Psoas muscle (tissue), 8 donors: ENCODE results near the gene BRD2. TPM values are rescaled to one million over a fixed set of nuclear protein-coding genes. Genes with fewer than 3 reads are reported as not detected.

ENCODE experiments used
- ATAC-seq, 4 donors: fragments of 200-7000 bp; cut with Tn5 transposase; one replicate each; pipeline ENCODE4 v1.9.1; 2020; ENCODE audit warnings: moderate library complexity in 3 of 4, mild to moderate bottlenecking in 2 of 4
- DNase-seq, 2 donors: peaks; one replicate each; pipeline ENCODE4 v3.0.0-alpha.2; 2020
- H3K27ac ChIP-seq: fragments of 200-600 bp; one replicate; pipeline ENCODE4 v1.8.0; 2022
- H3K27me3 ChIP-seq, 3 donors: fragments of 200-600 bp in 1 of 3; one replicate each; pipeline versions ENCODE4 v1.6.1 to v1.8.0; 2013 to 2022; ENCODE audit warnings: low read length in 2 of 3, mild to moderate bottlenecking in 2 of 3, moderate library complexity in 1 of 3; ENCODE audit not compliant: insufficient read depth in 3 of 3
- H3K36me3 ChIP-seq, 2 donors: fragments of 200-600 bp in 1 of 2; one replicate each; pipeline versions ENCODE4 v1.6.1 to v1.8.0; 2013 to 2022; ENCODE audit warnings: low read depth in 1 of 2, mild to moderate bottlenecking in 1 of 2, moderate library complexity in 1 of 2; ENCODE audit not compliant: insufficient read depth in 1 of 2
- H3K4me1 ChIP-seq: fragments of 200-600 bp; one replicate; pipeline ENCODE4 v1.8.0; 2022
- H3K4me3 ChIP-seq: fragments of 200-600 bp; one replicate; pipeline ENCODE4 v1.8.0; 2022; ENCODE audit warnings: mild to moderate bottlenecking
- H3K9me3 ChIP-seq: fragments of 200-600 bp; one replicate; pipeline ENCODE4 v1.8.0; 2022
- WGBS, 3 donors: extraction: QIAGEN DNeasy Blood & Tissue Kit; methylation state at CpG; one replicate each; pipeline versions ENCODE4 v1.1.6 to v1.1.7; 2013; 5-methylcytosine and 5-hydroxymethylcytosine counted together
- intact Hi-C, 2 donors: fragments of 100-400 bp; cut with DNase I; formaldehyde crosslinking; loops; one replicate each; pipeline versions ENCODE4 v1.11.0 to v1.14.2; 2022
- polyA plus RNA-seq, 3 donors: library from polyadenylated mRNA; stranded (reverse); fragments of 200-250 nt; gene quantifications; one replicate each; pipeline ENCODE4 v1.2.3, GENCODE V29; 2013
- total RNA-seq, 4 donors: library from RNA; stranded (reverse); fragmentation: NEBNext Ultra II Directional in 2 of 4; extraction: Animal tissue kit (Norgen Biotek cat#: 25700) in 2 of 4; gene quantifications; one replicate each; pipeline versions ENCODE4 v1.2.1 to v1.2.4, GENCODE V29; 2021 to 2023
- TF ChIP-seq, protein P1 (sequence below): fragments of 200-600 bp; IDR thresholded peaks from one replicate; pipeline ENCODE4 v1.8.0; 2022; ENCODE audit warnings: antibody characterized with exemption
- donor health status: healthy with polysubstance abuse.
- donor health status: DM: no; HTN: no; CAD: no; lungs with moderate emphysema.
- donor health status: Bipolar disorder and iron deficiency.
- donor health status: healthy.
- donor health status: DM: yes; HTN: yes; CAD: no.
- donor health status: DM: no; HTN: no; CAD: no.
- donor health status: DM: no; HTN: no; CAD: no.
- donor health status: DM: yes; HTN: yes; CAD: no.

Gene BRD2
- total and polyA plus RNA-seq, 7 donors: 62.2 to 135 (median 93.0) TPM

DNA sequence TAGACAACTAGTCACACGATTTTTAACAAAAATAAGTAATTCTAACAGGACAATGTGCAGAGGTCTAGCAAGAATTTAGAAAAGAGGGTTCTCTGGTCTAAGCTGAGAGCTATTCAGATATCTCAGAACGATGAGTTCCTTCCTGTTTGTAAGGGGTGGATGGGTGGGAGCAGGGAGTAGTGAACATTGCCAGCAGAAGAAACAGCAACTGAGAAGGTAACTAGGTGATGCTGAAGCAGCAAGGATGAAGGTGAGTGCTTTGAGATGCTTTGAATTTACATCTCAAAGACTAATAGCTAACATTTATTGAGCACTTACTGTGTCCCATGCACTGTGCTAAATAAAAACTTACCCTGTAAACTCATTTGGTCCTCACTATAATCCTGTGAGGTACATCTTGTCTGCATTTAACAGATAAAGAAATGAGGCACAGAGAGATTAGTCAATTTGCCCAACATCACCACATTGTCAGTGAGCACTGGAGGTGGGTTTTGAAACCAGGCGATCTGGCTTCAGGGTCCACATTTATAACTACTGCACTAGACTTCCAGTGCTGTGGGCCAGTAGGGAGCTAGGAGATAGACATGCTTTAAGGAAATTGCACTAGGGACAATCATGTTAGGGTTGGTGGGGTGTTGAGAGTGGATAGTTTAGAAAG is 15.7 kb downstream of the BRD2 start:
- Histone ChIP-seq H3K36me3 (peaks cover 13 to 45% of the 10 kb centered on the region in 2 donors), H3K9me3 (no peaks in the 10 kb centered on the region), H3K4me1 (peaks cover 17% of the 10 kb centered on the region), H3K4me3 (no peak overlapping the region), H3K27ac (peak overlapping the region; percentile 48), H3K27me3 (no peaks in the 10 kb centered on the region)
- TF ChIP-seq, protein P1, sequence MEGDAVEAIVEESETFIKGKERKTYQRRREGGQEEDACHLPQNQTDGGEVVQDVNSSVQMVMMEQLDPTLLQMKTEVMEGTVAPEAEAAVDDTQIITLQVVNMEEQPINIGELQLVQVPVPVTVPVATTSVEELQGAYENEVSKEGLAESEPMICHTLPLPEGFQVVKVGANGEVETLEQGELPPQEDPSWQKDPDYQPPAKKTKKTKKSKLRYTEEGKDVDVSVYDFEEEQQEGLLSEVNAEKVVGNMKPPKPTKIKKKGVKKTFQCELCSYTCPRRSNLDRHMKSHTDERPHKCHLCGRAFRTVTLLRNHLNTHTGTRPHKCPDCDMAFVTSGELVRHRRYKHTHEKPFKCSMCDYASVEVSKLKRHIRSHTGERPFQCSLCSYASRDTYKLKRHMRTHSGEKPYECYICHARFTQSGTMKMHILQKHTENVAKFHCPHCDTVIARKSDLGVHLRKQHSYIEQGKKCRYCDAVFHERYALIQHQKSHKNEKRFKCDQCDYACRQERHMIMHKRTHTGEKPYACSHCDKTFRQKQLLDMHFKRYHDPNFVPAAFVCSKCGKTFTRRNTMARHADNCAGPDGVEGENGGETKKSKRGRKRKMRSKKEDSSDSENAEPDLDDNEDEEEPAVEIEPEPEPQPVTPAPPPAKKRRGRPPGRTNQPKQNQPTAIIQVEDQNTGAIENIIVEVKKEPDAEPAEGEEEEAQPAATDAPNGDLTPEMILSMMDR: no peak
- intact Hi-C loops: loop anchor here (1.0 to 2.0 kb wide), 3 partner anchors 49 to 97 kb away; no protein-coding TSS in a partner anchor
- WGBS, 3 donors: 42 to 59% (median 47%) methylated on average over 3 of the region's 3 CpGs
- DNase-seq: no peak
- peak; percentile 13 to 28 (median 20) for ATAC-seq

DNA sequence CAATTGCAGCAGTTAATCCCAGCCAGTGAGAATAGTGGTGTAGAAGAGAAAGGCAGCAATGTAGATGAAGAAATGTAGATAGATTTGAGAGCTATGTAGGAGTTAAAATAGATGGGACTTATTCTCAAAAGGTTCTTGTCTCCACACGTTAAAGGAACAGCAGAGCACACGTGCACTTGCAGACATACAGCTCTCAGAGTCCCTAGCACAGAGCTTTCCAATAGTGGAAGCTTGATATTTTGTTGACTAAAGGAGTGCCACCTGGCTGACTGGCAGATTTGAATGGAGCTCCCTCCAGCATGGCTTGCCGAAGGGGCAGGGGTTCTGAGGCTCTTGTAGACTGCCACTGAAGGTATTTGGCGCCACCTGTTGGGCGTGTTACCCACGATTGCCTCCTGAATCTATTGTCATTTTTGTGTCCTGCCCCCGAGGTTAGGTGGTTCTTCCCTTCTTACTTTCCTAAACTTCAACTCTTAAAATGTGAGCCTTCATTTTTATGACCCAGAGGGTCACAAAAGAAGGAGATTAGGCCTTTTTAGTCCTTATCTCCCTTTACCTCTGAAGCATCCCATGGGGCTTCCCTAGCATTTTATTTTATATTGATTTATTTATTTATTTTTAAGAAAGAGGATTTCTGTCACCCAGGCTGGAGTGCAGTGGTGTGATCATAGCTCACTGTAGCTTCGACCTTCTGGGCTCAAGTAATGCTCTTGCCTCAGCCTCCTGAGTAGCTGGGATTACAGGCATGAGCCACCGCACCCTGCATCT is 16.4 kb downstream of the BRD2 start:
- 11 to 14% (median 12%) methylated on average over 9 of the region's 9 CpGs for WGBS, 3 donors
- no peak overlapping the region for H3K4me3 ChIP-seq
- intact Hi-C loops: loop anchor here (1.0 to 2.0 kb wide), 3 partner anchors 50 to 98 kb away; no protein-coding TSS in a partner anchor
- TF ChIP-seq, protein P1: peak; percentile 92
- H3K4me1 ChIP-seq: peaks cover 10% of the 10 kb centered on the region
- H3K9me3 ChIP-seq: no peaks in the 10 kb centered on the region
- H3K27ac ChIP-seq: peak overlapping the region; percentile 48
- DNase-seq (peak; percentile 89 to 93), ATAC-seq (peak; percentile 79 to 85 (median 84))
- H3K27me3 ChIP-seq: no peaks in the 10 kb centered on the region
- H3K36me3 ChIP-seq: peaks cover 9 to 38% of the 10 kb centered on the region in 2 donors

GRCh38 chr6:32989368-32989767 is 21.0 kb downstream of the BRD2 start:
- H3K4me3 ChIP-seq: no peak overlapping the region
- H3K36me3 ChIP-seq: no peaks in the 10 kb centered on the region
- intact Hi-C loops: no loop called here
- TF ChIP-seq, protein P1: no peak
- DNase-seq: no peak
- WGBS, 3 donors: 88 to 92% (median 88%) methylated on average over 1 of the region's 1 CpG
- no peak for ATAC-seq
- H3K27me3 ChIP-seq: no peaks in the 10 kb centered on the region
- H3K9me3 ChIP-seq: no peaks in the 10 kb centered on the region
- no peak overlapping the region for H3K27ac ChIP-seq
- H3K4me1 ChIP-seq: no peaks in the 10 kb centered on the region

GRCh38 chr6:32991972-32992371 is 23.6 kb downstream of the BRD2 start:
- Histone ChIP-seq H3K4me1 (no peaks in the 10 kb centered on the region), H3K27ac (no peak overlapping the region), H3K27me3 (no peaks in the 10 kb centered on the region), H3K9me3 (no peaks in the 10 kb centered on the region), H3K4me3 (no peak overlapping the region), H3K36me3 (no peaks in the 10 kb centered on the region)
- TF ChIP-seq, protein P1: no peak
- DNase-seq: no peak
- ATAC-seq: no peak
- 69 to 83% (median 76%) methylated on average over 4 of the region's 4 CpGs for WGBS, 3 donors
- intact Hi-C loops: no loop called here
